GM18498 (cell line): ENCODE measurements around the gene RNF19B.
"Not testable (repeated sequence)": the region's sequence is repeated elsewhere in the genome, so short reads cannot be mapped to it uniquely, and the experiment has no call there.

Experiments used
- ATAC-seq: cut with Tn5 transposase; IDR thresholded peaks from one replicate; pipeline ENCODE4 v1.9.1; 2021; ENCODE audit warnings: mild to moderate bottlenecking, moderate library complexity; ENCODE audit not compliant: unreplicated experiment

The RNF19B gene

GRCh38 chr1:32964461-32965250 lies at the start of gene RNF19B:
TSS of gene RNF19B (minus strand) at chr1:32964809. CDS start at chr1:32964685, 124 bp downstream.
- peak; percentile 84 for ATAC-seq

GRCh38 chr1:33013791-33014190 lies 49.2 kb upstream of the RNF19B start:
- ATAC-seq = no peak

GRCh38 chr1:33012165-33012564 lies 47.6 kb upstream of the RNF19B start:
- no peak for ATAC-seq

GRCh38 chr1:33010932-33011731 lies 46.5 kb upstream of the RNF19B start:
- no peak for ATAC-seq

GRCh38 chr1:33009561-33009960 lies 45.0 kb upstream of the RNF19B start:
- ATAC-seq = no peak

GRCh38 chr1:33008051-33008914 lies 43.7 kb upstream of the RNF19B start:
- ATAC-seq = no peak

- no peak for ATAC-seq
Observed at GRCh38 chr1:33007190-33008050, 42.8 kb upstream of the RNF19B start.

- ATAC-seq = no peak
Observed at GRCh38 chr1:33005838-33006421, 41.3 kb upstream of the RNF19B start.

GRCh38 chr1:33005117-33005837 lies 40.7 kb upstream of the RNF19B start:
- ATAC-seq = no peak

GRCh38 chr1:33004613-33005012 lies 40.0 kb upstream of the RNF19B start:
- no peak for ATAC-seq

GRCh38 chr1:33003657-33004056 lies 39.0 kb upstream of the RNF19B start:
- ATAC-seq = no peak

GRCh38 chr1:33002006-33002405 lies 37.4 kb upstream of the RNF19B start:
- ATAC-seq = no peak

- no peak for ATAC-seq
Observed at GRCh38 chr1:33001282-33001681, 36.7 kb upstream of the RNF19B start.

- no peak for ATAC-seq
Observed at GRCh38 chr1:33000427-33001026, 35.9 kb upstream of the RNF19B start.

- ATAC-seq = no peak
Observed at GRCh38 chr1:32998997-32999396, 34.4 kb upstream of the RNF19B start.

GRCh38 chr1:32998064-32998463 lies 33.5 kb upstream of the RNF19B start:
- ATAC-seq = no peak

- ATAC-seq = no peak
Observed at GRCh38 chr1:32997381-32997891, 32.8 kb upstream of the RNF19B start.

- ATAC-seq = not testable (repeated sequence)
Observed at GRCh38 chr1:32993324-32993636, 28.7 kb upstream of the RNF19B start.
